HG02588 (cell line): Measurements from ENCODE around the gene JOSD1.

ENCODE experiments used
- ATAC-seq: cut with Tn5 transposase; IDR thresholded peaks from one replicate; pipeline ENCODE4 v1.9.1; 2021; ENCODE audit warnings: mild to moderate bottlenecking, moderate library complexity; ENCODE audit not compliant: unreplicated experiment

JOSD1 gene

DNA sequence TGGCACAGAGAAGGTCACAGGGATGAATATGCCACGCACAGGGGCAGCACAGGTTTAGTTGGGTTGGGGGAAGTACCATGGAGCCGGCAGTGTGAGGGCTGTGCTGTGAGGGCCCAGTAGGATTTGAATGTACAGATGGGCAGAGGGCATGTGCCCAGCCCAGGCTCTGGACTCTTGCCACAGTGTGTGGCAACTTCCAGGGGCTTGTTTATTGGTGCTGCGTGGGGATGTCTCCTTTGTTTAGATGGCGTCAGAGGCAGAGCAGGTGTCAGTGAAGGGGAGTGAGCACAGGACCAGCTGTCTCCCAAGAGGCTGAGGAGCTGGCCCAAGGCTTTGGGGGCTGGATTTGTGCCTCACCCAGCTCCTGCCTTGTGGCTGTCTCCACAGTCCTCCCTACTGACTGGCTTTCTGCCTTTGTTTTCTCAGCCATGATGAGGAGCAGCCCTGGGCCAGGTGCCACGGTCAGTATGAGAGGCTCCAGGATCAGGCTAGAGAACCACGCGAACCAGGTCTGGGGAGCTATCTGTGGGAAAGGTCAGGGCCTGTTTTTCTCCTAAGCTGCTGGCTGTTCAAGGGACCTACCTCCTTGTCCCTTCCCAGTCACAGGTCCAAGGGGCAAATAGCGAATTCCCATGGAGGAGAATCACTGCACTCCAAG lies 33.1 kb upstream of the JOSD1 start:
- ATAC-seq, result no peak

DNA sequence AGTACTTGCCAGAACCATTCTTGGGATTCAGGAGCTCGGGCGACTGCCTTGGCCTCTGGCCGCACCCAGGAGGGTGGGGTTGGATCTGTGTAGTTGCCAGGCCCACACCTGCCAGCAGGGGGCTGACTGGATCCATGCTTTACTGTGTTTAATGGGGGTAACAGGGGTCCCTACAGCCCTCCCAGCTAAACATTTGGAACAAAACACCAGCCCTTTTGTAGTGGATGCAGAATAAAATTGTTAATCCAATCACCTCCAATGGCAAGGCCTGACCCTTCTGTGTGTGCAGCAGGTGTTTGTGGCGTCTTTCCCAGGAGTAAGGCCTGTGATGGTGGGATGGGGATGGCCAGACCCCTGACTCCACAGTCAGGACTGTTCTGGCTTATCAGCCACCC lies 32.6 kb upstream of the JOSD1 start:
- ATAC-seq, result no peak

DNA sequence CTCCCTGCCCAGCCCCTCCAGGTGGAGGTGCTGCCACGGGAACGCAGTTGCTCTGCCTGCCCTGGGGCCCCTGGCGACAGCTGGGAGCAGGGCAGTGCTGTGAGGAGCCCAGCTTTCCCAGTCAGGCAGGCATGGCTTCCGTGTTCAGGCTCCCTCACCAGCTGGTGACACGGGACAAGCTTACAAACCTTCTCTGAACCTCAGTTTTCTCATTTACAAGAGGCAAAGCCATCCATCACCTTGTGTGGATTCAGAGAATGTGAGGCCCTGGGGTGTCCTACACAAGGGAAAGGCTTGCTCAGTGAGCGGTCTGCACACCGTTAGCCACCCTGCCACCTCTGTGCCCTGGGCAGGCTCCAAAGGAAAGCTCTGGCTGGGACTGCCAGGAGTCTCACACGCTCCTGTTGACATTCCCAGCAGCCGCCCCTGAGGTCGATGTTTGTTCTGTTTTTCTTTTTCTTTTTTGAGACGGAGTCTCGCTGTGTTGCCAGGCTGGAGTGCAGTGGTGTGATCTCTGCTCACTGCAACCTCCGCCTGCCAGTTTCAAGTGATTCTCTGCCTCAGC lies 31.6 kb upstream of the JOSD1 start:
- no peak for ATAC-seq

DNA sequence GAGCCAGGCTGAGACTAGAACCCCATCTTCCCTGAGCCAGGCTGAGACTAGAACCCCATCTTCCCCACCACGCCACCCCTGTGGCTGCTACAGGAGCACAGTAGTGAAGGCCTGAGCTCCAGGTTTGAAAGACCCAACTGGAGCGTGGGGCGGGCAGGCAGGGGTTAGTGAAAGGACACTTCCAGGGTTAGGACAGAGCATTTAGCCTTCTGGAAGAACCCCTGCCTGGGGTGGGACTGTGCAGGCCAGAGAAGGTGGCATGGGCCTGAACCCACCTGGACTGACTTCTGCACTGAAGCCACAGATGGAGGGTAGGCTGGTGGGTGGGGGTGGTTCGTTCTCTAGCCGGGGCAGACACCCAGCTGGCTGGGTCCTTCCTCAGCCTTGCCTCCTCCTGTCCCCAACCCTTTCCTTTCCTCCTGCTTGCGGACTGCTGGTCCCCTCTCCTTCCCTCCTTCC lies 31.0 kb upstream of the JOSD1 start:
- ATAC-seq, result no peak

DNA sequence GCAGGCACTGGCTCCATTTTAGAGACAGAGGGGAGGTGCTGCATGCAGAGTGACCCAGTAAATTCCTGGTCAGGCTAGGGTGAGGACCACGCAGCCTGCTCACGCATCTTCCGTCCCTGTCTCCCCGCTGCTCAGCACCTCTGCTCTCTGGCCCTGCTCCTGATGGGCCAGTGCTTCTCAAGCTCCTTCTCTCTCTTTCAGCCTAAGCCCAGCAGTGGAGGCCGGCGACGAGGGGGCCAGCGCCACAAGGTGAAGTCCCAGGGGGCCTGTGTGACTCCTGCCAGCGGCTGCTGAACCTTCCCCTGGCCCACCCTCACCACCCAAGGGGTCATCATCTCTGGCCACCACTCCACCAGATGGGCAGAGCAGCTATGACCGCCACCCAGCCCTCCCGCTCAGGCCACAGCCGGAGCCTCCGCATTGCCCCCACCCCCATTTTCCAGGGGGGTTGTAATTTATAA lies 29.7 kb upstream of the JOSD1 start:
- no peak for ATAC-seq

DNA sequence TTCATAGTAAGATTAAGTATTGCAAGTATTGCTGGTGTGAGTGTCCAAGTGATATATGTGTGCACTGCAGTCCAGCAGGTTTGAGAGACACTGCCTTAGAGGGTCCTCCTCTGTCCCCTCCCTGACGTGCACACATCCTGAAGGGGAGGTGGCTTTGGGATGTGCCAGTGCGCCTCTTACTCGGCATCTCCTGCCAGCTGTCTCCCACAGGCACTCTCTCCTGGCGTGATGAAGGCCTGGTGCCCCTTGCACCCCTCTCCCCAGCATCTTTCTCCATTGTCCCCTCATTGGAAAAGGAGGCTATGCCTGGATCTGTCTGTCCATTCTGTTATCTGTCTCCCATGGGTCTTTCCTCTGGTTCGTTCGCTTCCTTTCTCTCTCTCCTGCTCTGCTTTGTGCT lies 29.2 kb upstream of the JOSD1 start:
- ATAC-seq, result no peak

DNA sequence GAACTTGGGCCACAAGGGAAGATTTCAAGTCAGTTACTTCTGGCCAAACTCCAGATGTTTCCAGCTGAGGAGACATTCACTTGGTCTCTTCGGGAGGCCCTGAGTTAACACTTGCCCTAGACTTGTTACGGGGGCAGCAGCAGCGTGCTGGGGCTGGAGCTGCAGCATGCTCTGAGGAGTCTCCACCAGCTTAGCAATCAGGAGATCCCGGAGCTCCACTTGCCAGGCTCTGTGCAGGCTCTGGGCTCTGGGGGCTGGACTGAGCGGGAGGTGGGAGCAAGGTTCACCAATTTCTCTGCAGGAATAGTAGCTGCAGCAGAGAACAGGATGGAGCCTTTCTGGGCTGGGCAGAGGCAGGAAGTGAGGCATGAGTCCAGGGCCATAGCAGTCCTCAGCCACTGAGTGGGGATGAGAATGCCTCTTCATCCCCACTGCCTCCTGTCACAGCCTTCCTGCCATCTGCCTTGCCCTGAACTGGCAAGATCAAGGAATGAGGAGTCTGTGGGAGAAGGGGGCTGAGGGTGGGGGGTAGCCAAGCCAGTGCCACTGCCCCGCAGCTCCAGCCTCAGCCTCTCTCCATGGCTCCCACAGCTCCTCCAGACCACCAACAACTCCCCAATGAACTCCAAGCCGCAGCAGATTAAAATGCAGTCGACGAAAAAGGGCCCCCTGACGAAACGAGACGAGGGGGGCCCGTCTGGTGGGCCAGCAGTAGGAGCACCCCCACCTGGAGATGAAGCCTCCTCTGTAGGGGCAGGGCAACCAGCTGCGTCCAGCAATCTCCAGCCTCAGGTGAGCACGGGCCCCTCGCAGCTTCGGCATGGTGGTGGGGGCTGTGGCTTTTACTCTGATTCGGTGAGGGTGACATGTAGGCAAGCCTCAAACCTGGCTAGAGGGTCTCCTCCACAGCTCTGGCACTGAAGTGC lies 28.4 kb upstream of the JOSD1 start:
- ATAC-seq, result no peak

DNA sequence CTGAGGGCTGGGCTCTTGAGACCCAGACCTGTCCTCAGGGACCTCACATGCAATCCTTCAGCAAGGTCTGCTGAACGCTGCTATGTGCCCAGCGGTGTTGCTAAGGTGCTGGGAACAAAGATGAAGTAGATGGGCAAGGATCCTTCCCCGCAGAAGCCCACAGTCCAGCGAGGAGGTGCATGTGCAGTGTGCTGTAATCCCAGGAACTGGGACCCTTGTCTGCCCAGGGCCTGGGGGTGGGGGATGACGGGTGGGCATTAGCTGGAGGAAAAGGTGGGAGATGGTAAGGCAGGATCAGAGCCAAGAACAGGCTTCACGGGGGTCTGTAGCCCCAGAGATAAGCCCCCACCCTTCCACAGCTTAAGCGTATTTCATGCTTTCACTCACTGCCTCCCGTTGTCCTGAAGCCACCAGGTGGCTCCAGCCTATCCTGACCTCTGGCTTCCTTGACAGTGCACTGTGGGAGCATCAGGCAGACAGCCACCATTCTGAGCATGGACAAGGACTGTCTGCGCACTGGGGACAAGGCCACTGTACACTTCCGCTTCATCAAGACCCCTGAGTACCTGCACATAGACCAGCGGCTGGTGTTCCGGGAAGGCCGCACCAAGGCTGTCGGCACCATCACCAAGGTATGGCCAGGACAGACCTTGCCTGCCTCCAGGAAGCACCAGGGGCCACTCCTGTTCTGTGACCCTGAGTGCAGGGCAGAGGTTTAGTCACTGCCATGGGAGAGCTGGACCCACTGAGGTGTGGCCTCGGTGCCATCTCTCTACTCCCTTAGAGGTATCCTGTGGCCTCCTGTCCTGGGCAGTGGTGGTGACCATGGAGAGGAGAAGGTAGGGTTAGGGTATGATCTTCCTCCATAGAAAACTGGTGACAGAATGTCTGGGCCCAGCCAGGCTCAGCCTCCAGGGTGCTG lies 27.0 kb upstream of the JOSD1 start:
- no peak for ATAC-seq

DNA sequence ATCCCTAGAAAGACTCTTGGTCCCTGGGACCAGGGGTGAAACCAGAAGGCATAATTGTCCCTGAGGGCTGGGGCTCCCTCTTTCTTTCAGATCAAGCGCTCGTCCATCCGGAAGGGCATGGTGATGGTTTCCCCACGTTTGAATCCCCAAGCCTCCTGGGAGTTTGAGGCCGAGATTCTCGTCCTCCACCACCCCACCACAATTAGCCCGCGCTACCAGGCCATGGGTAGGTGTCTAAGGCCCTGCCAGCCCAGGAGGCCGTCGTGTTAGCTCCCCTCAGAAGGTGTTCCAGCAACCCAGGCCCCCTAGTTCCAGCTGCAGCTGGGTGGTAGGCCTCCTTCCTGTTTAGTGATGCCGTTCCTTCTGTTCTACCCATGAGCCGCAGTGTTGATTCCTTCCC lies 26.4 kb upstream of the JOSD1 start:
- no peak for ATAC-seq

DNA sequence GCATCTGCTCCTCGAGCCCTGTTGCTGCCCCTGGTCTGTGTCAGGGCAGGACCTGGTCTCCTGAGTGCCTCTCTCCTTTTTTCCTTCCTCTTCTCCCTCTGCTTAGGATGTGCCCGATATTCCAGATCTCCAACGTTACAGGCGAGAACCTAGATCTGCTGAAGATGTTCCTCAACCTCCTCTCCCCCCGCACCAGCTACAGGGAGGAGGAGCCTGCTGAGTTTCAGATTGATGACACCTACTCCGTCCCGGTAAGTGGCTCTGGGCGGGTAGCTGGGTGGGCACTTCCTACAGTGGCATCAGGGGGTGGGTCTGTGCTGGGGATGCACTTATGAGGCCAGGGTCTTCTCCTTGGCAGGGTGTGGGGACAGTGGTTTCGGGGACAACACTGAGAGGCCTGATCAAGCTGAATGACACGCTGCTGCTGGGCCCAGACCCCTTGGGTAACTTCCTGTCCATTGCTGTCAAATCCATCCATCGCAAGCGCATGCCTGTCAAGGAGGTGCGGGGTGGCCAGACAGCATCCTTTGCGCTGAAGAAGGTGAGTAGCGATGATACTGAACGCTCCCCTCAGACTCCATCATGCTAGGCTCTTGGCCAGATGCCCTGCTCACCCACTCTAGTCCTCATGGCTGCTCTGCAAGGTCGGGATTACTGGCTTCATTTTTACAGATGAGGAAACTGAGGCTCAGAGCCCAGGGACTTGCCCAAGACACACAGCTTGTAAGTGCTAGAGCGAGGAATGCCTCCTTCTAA lies 25.3 kb upstream of the JOSD1 start:
- ATAC-seq, result no peak

DNA sequence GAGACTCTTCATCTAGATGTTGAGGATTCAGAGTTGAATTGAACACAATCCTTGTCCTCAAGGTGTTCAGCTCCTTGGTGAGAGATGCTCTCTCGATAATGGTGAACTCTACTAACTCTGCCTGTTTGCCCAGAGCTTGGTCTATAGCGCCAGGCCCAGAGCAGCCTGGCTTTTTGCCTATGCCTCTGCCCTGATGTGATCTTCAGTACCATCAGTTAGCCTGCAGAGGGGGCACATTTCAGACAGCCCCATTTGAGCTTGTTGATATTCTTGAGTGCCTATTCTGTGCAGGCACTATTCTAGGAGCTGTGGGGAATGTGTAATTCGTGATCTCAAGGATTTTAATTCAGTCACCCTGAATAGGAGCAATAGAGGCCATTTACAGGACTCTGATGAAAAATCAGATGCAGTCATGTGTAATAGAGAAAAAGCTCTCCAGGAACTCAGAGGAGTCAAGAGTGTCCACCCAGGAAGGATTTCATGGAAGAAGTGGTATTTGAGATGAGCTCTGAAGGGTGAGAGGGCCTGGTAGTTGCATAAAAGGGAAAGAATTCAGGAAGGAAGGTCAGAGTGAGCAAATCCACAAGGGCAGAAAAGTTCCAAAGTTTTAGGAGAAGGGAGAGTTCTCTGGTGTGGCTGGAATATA lies 24.3 kb upstream of the JOSD1 start:
- ATAC-seq, result no peak

DNA sequence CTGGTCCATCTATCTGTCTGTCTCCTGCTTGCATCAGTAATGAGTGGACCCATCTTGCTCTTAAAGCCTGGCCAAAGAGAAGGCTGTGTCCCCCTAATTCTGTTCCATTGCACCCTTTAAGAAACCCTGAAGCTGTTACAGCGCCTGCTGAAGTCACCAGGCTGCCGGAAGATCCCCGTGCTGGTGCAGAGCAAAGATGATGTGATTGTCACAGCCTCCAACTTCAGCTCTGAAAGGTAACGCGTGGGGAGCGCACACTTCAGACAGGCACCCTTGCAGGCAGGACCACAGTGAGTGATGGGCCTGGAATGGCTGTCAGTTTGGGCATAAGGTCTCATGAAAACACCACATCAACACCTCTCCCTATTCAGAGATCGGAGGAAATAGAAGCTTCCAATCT lies 23.4 kb upstream of the JOSD1 start:
- ATAC-seq, result no peak

DNA sequence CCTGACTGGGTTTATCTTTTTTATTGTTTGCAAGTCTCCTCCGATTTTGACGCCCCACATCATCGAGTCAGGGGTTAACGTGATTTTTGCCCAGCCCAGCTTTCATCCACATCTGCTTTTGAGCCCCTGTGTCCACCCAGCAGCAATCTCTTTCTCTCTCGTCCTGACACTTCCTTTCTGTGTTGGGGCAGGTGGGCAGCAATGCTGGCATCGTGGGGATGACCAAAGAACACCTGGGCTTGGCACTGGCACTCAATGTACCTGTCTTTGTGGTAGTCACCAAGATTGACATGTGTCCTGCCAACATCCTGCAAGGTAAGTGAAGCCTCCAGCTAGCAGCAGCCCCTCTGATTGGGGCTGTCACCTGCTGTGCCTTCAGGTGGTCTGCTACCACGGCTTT lies 20.8 kb upstream of the JOSD1 start:
- ATAC-seq, result no peak

DNA sequence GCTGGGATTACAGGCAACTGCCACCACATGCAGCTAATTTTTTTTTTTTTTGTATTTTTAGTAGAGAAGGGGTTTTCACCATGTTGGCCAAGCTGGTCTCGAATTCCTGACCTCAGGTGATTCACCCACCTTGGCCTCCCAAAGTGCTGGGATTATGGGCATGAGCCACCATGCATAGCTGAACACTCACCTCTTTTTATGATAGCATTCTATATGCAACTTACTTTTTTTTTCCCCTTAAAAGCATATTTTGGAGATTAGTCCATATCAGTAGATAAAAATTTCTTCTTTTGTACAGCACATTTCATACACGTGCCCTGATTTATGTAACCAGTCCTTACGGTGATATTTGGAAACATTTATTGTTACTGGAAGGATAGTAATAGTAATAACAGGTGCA lies 19.6 kb upstream of the JOSD1 start:
- ATAC-seq, result no peak

DNA sequence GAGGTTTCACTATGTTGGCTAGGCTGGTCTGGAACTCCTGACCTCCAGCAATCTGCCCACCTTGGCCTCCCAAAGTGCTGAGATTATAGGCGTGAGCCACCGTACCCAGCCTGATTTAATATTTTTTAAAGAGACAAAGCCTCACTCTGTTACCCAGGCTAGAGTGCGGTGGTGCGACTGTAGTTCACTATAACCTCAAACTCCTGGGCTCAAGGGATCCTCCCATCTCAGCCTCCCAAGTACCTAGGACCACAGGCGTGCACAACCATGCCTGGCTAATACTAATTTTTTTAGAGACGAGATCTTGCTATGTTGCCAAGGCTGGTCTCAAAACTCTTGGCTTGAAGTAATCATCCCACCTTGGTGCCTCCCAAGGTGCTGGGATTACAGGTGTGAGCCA lies 18.5 kb upstream of the JOSD1 start:
- no peak for ATAC-seq

DNA sequence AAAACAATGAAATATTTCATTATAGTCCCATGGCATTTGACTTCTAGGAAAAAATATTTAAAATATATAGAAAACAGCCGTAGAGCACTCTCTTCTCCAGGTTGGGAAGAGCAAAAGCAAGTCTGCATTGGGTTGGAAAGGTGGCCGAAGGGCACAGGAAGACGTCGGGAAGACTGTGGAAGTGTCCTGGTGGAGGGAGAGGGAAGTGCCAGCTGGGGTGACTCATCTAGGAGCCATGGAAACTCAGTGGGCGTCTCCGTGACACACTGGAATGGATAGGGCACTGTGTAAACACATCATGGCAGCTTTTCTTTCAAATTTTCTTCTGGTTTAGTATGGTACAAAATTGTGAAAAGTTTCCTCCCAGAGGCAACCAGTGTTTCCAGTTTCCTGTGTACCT lies 17.7 kb upstream of the JOSD1 start:
- no peak for ATAC-seq

DNA sequence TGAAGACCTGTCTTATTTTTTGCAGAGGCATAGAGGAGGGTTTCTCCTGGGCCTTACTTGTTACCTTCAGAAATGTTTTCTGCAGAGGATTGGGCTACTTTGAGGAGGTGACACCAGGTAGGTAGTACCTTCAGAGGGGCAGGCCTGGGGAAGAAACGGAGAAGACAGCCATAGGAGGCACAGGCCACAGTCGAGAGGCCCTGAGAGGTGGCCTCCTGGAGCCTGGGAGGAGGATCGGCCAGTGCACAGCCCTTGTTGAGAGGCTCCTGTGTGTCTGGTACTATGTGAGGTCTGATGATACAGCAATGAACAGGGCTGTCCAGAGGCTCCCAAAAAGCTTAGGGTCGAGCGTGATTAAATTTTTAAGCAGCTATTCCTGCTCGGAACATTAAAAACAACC lies 16.5 kb upstream of the JOSD1 start:
- ATAC-seq, result no peak

DNA sequence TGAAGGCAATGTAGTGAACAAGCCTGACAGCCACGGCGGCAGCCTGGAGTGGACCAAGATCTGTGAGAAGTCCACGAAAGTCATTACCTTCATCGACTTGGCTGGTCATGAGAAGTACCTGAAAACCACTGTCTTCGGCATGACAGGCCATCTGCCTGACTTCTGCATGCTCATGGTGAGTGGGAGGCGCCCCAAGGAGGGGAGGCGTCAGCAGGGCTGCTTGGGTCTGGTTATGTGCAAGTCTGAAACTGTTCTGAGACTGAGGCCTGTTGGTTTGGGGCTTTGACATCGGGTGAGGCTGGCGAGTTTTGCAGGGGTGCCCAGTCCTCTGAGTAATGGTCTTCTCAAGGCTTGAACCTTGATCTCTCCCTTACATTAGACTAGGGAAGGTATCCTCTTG lies 16.1 kb upstream of the JOSD1 start:
- no peak for ATAC-seq

DNA sequence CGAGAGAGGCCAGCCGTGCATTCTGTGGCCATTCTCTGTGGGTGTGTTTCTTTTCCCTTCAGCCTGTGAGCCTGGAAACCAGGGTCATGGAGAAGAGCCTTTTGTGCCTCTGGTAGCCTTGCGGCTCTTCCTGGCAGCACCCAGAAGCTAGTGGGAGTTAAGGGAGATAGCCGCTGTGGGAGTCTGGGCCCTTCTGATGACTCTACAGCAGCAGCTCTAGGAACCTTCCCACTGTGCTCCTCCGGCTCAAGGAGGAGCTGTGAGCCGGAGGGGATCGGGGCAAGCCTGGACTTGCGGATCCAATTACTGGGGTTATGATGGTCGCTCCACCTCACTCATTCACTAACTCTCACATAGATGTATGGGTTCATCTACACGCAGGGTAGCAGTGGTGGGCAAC lies 15.5 kb upstream of the JOSD1 start:
- ATAC-seq, result no peak

DNA sequence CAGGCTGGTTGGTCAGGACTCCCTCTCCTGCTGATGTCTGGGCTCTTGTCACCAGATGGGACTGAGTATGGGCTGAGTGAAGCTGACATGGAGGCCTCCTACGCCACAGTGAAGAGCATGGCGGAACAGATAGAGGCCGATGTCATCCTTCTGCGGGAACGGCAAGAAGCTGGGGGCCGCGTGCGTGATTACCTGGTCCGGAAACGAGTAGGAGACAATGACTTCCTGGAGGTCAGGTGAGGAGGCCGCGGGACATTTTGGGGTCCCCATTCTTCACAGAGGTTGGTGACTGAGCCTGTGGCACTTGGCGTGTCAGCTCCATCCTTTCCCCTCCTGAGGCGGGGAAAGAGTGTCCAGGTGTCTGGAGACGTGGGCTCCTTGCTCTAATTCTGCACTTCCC lies 15.1 kb upstream of the JOSD1 start:
- no peak for ATAC-seq
